Measurements from ENCODE around the gene LRTM2.

DNA sequence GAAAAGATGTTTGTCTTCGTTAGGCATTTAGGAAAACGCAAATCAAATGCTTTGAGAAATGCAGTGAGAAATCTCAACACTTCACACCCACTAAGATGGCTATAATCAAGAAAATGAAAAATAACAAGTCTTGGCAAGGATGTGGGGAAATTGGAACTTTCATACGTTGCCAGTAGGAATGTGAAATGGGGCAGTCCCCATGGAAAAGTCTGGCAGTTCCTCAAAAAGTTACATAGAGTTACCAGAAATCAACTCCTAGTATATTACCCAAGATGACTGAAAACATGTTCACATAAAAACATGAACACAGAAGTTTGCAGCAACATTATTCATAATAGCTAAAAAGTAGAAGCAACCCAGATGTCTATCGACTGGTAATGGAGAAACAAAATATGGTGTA is 41.5 kb upstream of the LRTM2 start:
- TF ChIP-seq, protein P1, sequence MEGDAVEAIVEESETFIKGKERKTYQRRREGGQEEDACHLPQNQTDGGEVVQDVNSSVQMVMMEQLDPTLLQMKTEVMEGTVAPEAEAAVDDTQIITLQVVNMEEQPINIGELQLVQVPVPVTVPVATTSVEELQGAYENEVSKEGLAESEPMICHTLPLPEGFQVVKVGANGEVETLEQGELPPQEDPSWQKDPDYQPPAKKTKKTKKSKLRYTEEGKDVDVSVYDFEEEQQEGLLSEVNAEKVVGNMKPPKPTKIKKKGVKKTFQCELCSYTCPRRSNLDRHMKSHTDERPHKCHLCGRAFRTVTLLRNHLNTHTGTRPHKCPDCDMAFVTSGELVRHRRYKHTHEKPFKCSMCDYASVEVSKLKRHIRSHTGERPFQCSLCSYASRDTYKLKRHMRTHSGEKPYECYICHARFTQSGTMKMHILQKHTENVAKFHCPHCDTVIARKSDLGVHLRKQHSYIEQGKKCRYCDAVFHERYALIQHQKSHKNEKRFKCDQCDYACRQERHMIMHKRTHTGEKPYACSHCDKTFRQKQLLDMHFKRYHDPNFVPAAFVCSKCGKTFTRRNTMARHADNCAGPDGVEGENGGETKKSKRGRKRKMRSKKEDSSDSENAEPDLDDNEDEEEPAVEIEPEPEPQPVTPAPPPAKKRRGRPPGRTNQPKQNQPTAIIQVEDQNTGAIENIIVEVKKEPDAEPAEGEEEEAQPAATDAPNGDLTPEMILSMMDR (conservative IDR thresholded peaks at IDR 0.05; ENCODE audit: low read depth, low read length): no peak
- no peak for TF ChIP-seq EZH2 (IDR thresholded peaks at IDR 0.05; ENCODE audit: low read length, unreplicated experiment)

Measured in PC-3 (cell line).